HepG2 (cell line): Measurements from ENCODE around the gene KSR1. TPM values are rescaled to one million over a fixed set of nuclear protein-coding genes. Genes with fewer than 3 reads are reported as not detected.
A peak's percentile ranks its signal among the peaks of the same experiment; 100 is the strongest.

Experiments used
- AKAP8 ChIP-seq: sonication (generic); formaldehyde crosslinking; IDR thresholded peaks from 2 replicates; pipeline ENCODE4 v1.5.1; 2020; ENCODE audit warnings: mild to moderate bottlenecking, missing genetic modification reagents
- ATF3 ChIP-seq: sonication (generic); formaldehyde crosslinking; IDR thresholded peaks from 2 replicates; pipeline ENCODE4 v1.4.0; 2020; ENCODE audit warnings: missing genetic modification reagents
- BATF2 ChIP-seq: sonication (generic); formaldehyde crosslinking; IDR thresholded peaks from 2 replicates; pipeline ENCODE4 v1.8.0; 2022; ENCODE audit warnings: mild to moderate bottlenecking, missing genetic modification reagents, moderate library complexity
- DPF2 ChIP-seq: sonication (generic); formaldehyde crosslinking; IDR thresholded peaks from 2 replicates; pipeline ENCODE4 v1.4.0; 2020; ENCODE audit warnings: mild to moderate bottlenecking, low read depth, missing genetic modification reagents, borderline replicate concordance
- DR1 ChIP-seq: sonication (generic); formaldehyde crosslinking; IDR thresholded peaks from 2 replicates; pipeline ENCODE4 v1.8.0; 2021; ENCODE audit warnings: mild to moderate bottlenecking, missing genetic modification reagents, inconsistent platforms
- HBP1 ChIP-seq: IDR thresholded peaks from 2 replicates; pipeline ENCODE4 v1.6.1; 2016; ENCODE audit warnings: low read depth, control low read depth
- JUND ChIP-seq: sonication (generic); formaldehyde crosslinking; IDR thresholded peaks from 2 replicates; pipeline ENCODE4 v1.8.0; 2022; ENCODE audit warnings: mild to moderate bottlenecking, missing genetic modification reagents
- MBD4 ChIP-seq: IDR thresholded peaks from 2 replicates; pipeline ENCODE4 v1.6.1; 2012; ENCODE audit warnings: low read length, inconsistent platforms, borderline replicate concordance
- NFE2 ChIP-seq: sonication (generic); formaldehyde crosslinking; IDR thresholded peaks from 2 replicates; pipeline ENCODE4 v1.4.0; 2020; ENCODE audit warnings: missing genetic modification reagents
- PAXIP1 ChIP-seq: sonication (generic); formaldehyde crosslinking; conservative IDR thresholded peaks from 2 replicates; pipeline ENCODE4 v1.4.0; 2020; ENCODE audit warnings: mild to moderate bottlenecking, missing genetic modification reagents, moderate library complexity
- PRPF4 ChIP-seq: fragments of 200-400 bp; formaldehyde crosslinking; IDR thresholded peaks from 2 replicates; pipeline ENCODE4 v1.6.1; 2016; ENCODE audit warnings: low read length, low read depth; ENCODE audit not compliant: poor library complexity, severe bottlenecking
- RFXAP ChIP-seq: sonication (generic); formaldehyde crosslinking; IDR thresholded peaks from 2 replicates; pipeline ENCODE4 v1.4.0; 2020; ENCODE audit warnings: missing genetic modification reagents, borderline replicate concordance
- SP5 ChIP-seq: IDR thresholded peaks from 2 replicates; pipeline ENCODE4 v1.6.1; 2016; ENCODE audit warnings: low read depth, borderline replicate concordance
- ZFP36L2 ChIP-seq: sonication (generic); formaldehyde crosslinking; IDR thresholded peaks from 2 replicates; pipeline ENCODE4 v1.4.0; 2020; ENCODE audit warnings: missing genetic modification reagents
- ZFP62 ChIP-seq: sonication (generic); formaldehyde crosslinking; IDR thresholded peaks from 2 replicates; pipeline ENCODE4 v1.4.0; 2020; ENCODE audit warnings: missing genetic modification reagents
- ZNF101 ChIP-seq: sonication (generic); formaldehyde crosslinking; IDR thresholded peaks from 2 replicates; pipeline ENCODE4 v1.4.0; 2020; ENCODE audit warnings: mild to moderate bottlenecking, low read depth, missing genetic modification reagents, borderline replicate concordance
- ZNF407 ChIP-seq: sonication (generic); formaldehyde crosslinking; IDR thresholded peaks from one replicate; pipeline ENCODE4 v1.5.1; 2020; ENCODE audit warnings: mild to moderate bottlenecking, missing genetic modification reagents; ENCODE audit errors: not compliant biosample characterization
- polyA plus RNA-seq, 8 experiments: library from polyadenylated mRNA; depleted of rRNA in 3 of 8; stranded (reverse) in 7 of 8; unstranded in 1 of 8; fragments of >200 nt; fragmentation: Illumina TruSeq in 4 of 8; extraction: Trizol in 4 of 8; gene quantifications; 2 replicates each; pipeline versions ENCODE4 v1.2.1 to v1.2.3, GENCODE V29; 2011 to 2016; ENCODE audit warnings: low read depth in 4 of 8, missing spikeins in 1 of 8, mixed read lengths in 1 of 8; ENCODE audit not compliant: insufficient read depth in 1 of 8
- total RNA-seq, 5 experiments: library from RNA; depleted of rRNA; stranded (reverse); fragments of >200 nt; fragmentation: Illumina TruSeq; extraction: Trizol; gene quantifications; 2 replicates each; pipeline ENCODE4 v1.2.3, GENCODE V29; 2016; ENCODE audit warnings: low read depth in 1 of 5

Gene KSR1
- total and polyA plus RNA-seq, 2 of the 13 experiments (the other 11 are each of a cell fraction or from before 2014, with no cell fraction given), result 10.1 to 16.6 TPM

GRCh38 chr17:27578718-27579085 is 122.5 kb downstream of the KSR1 start (continued):
- TF ChIP-seq PAXIP1 (CRISPR knock-in tag) (peak; percentile 45), MBD4 (no peak), JUND (peak; percentile 84), ZNF407 (CRISPR knock-in tag) (no peak), SP5 (CRISPR knock-in tag) (no peak), PRPF4 (no peak), DPF2 (CRISPR knock-in tag) (no peak), ZNF101 (CRISPR knock-in tag) (no peak), ATF3 (CRISPR knock-in tag) (peak; percentile 83), DR1 (CRISPR knock-in tag) (no peak), ZFP36L2 (CRISPR knock-in tag) (no peak), RFXAP (no peak), BATF2 (CRISPR knock-in tag) (no peak), AKAP8 (CRISPR knock-in tag) (no peak), NFE2 (no peak), ZFP62 (CRISPR knock-in tag) (no peak), HBP1 (CRISPR knock-in tag) (no peak)
